Amygdala (tissue), 56 donors: ENCODE data around the gene ST6GALNAC6.
A peak's percentile ranks its signal among the peaks of the same experiment; 100 is the strongest.
"Not testable (repeated sequence)": the region's sequence is repeated elsewhere in the genome, so short reads cannot be mapped to it uniquely, and the experiment has no call there.

Source experiments
- DNase-seq, 56 donors: peaks; one replicate each; lab custom pipeline; 2025; lab: John Stamatoyannopoulos, UW

The ST6GALNAC6 gene

GRCh38 chr9:127846443-127847177 lies 52.8 kb downstream of the ST6GALNAC6 start:
- no peak for DNase-seq

GRCh38 chr9:127845619-127846018 lies 53.8 kb downstream of the ST6GALNAC6 start:
- not testable (repeated sequence) for DNase-seq

GRCh38 chr9:127844821-127845359 lies 54.5 kb downstream of the ST6GALNAC6 start:
- no peak for DNase-seq

- DNase-seq = no peak
Measured at GRCh38 chr9:127841087-127841835, 58.1 kb downstream of the ST6GALNAC6 start.

GRCh38 chr9:127838375-127839078 lies 60.9 kb downstream of the ST6GALNAC6 start:
- DNase-seq = peak in 1 of 56 donors; percentile 16

- DNase-seq = no peak
Measured at GRCh38 chr9:127837346-127837745, 62.1 kb downstream of the ST6GALNAC6 start.

- DNase-seq = not testable (repeated sequence)
Measured at GRCh38 chr9:127836561-127836960, 62.8 kb downstream of the ST6GALNAC6 start.

- DNase-seq = peak in 1 of 56 donors; percentile 8
Measured at GRCh38 chr9:127835991-127836516, 63.3 kb downstream of the ST6GALNAC6 start.
